H1 (cell line): ENCODE results near the gene RAVER2. TPM values are rescaled to one million over a fixed set of nuclear protein-coding genes. Genes with fewer than 3 reads are reported as not detected.

Source experiments
- CTCF ChIA-PET: fragments of 300-600 bp; sonication (Branson Sonifier 250); formaldehyde crosslinking; loops from one replicate; lab custom pipeline; 2021; ENCODE audit not compliant: partially characterized antibody; lab: Charles Lee
- POLR2A ChIA-PET: fragments of 300-600 bp; sonication (Branson Sonifier 250); formaldehyde crosslinking; loops from one replicate; lab custom pipeline; 2021; ENCODE audit warnings: inconsistent platforms; ENCODE audit not compliant: partially characterized antibody; lab: Charles Lee
- DNase-seq, 2 experiments: peaks; one replicate each; pipeline versions ENCODE4 v3.0.0 to v3.0.0-alpha.2; 2010 to 2022; ENCODE audit warnings: low spot score in 2 of 2, low read depth in 1 of 2, mixed read lengths in 1 of 2
- FAIRE-seq: peaks from 2 replicates; lab custom pipeline; 2011; peaks lifted over from hg19 to GRCh38; lab: Jason Lieb, UNC
- H2AFZ ChIP-seq: 2 replicates; pipeline ENCODE4 v1.8.1; 2012; ENCODE audit warnings: low read length, inconsistent platforms
- H2AK5ac ChIP-seq: 2 replicates; pipeline ENCODE4 v1.6.1; 2013; ENCODE audit warnings: low read depth, low read length
- H2BK120ac ChIP-seq: replicated peaks from 2 replicates; pipeline ENCODE3; 2013; ENCODE audit warnings: low read depth, low read length, inconsistent platforms
- H2BK12ac ChIP-seq: 2 replicates; pipeline ENCODE4 v1.6.1; 2013; ENCODE audit warnings: low read depth, low read length
- H2BK15ac ChIP-seq: 2 replicates; pipeline ENCODE4 v1.6.1; 2013; ENCODE audit warnings: low read length
- H2BK20ac ChIP-seq: 2 replicates; pipeline ENCODE4 v1.6.1; 2013; ENCODE audit warnings: low read length
- H2BK5ac ChIP-seq: 2 replicates; pipeline ENCODE4 v1.6.1; 2013; ENCODE audit warnings: low read depth, low read length
- H3K14ac ChIP-seq: 2 replicates; pipeline ENCODE4 v1.6.1; 2013; ENCODE audit warnings: inconsistent platforms; ENCODE audit not compliant: insufficient read length
- H3K18ac ChIP-seq: 2 replicates; pipeline ENCODE4 v1.6.1; 2013; ENCODE audit warnings: low read length; ENCODE audit errors: extremely low read depth
- H3K23ac ChIP-seq: 2 replicates; pipeline ENCODE4 v1.6.1; 2013; ENCODE audit warnings: inconsistent platforms; ENCODE audit not compliant: insufficient read length
- H3K23me2 ChIP-seq: 2 replicates; pipeline ENCODE4 v1.6.1; 2013; ENCODE audit warnings: low read depth, low read length
- H3K27ac ChIP-seq: 2 replicates; pipeline ENCODE4 v1.6.1; 2011; ENCODE audit warnings: low read depth, low read length, inconsistent platforms
- H3K27me3 ChIP-seq, 4 experiments: replicated peaks in 1 of 4; 1 replicate in 1 of 4; 2 replicates in 3 of 4; pipeline versions ENCODE4 v1.6.1 to v1.8.1; 2011 to 2013; ENCODE audit warnings: low read length in 3 of 4, mild to moderate bottlenecking in 3 of 4, inconsistent platforms in 2 of 4, mixed read lengths in 2 of 4, moderate library complexity in 1 of 4; ENCODE audit not compliant: control insufficient read depth in 3 of 4, insufficient read depth in 3 of 4; ENCODE audit errors: extremely low read depth in 1 of 4
- H3K36me3 ChIP-seq, 4 experiments: 2 replicates each; pipeline versions ENCODE4 v1.6.1 to v1.8.1; 2011 to 2013; ENCODE audit warnings: mild to moderate bottlenecking in 4 of 4, low read length in 3 of 4, moderate library complexity in 2 of 4, control low read depth in 1 of 4, inconsistent platforms in 1 of 4; ENCODE audit not compliant: insufficient read depth in 4 of 4, control insufficient read depth in 2 of 4
- H3K4ac ChIP-seq: replicated peaks from 2 replicates; pipeline ENCODE3; 2013; ENCODE audit warnings: low read length, low read depth, mixed read lengths, inconsistent platforms; ENCODE audit not compliant: insufficient read length
- H3K4me1 ChIP-seq, 4 experiments: replicated peaks in 1 of 4; 1 replicate in 1 of 4; 2 replicates in 3 of 4; pipeline versions ENCODE4 v1.6.1 to v1.8.1; 2011 to 2013; ENCODE audit warnings: low read length in 3 of 4, inconsistent platforms in 2 of 4, mixed read lengths in 1 of 4; ENCODE audit not compliant: insufficient read depth in 4 of 4, control insufficient read depth in 3 of 4
- H3K4me2 ChIP-seq, 2 experiments: 2 replicates each; pipeline versions ENCODE4 v1.6.1 to v1.8.1; 2011 to 2013; ENCODE audit warnings: low read depth in 2 of 2, low read length in 2 of 2, control low read depth in 1 of 2, inconsistent platforms in 1 of 2, mild to moderate bottlenecking in 1 of 2; ENCODE audit not compliant: insufficient read depth in 1 of 2
- H3K4me3 ChIP-seq, 4 experiments: fragments of 200-600, 300-600 bp in 1 of 4; sonication (generic), shearing (Covaris generic), sonication (Bioruptor Twin) in 1 of 4; 2 replicates each; pipeline versions ENCODE4 v1.5.1 to v1.8.1; 2011 to 2016; ENCODE audit warnings: low read length in 4 of 4, low read depth in 3 of 4, control low read depth in 2 of 4, inconsistent platforms in 2 of 4, mild to moderate bottlenecking in 2 of 4, mixed read lengths in 1 of 4, moderate library complexity in 1 of 4; ENCODE audit not compliant: insufficient read depth in 2 of 4; ENCODE audit errors: extremely low read depth in 1 of 4
- H3K56ac ChIP-seq: replicated peaks from 2 replicates; pipeline ENCODE3; 2013; ENCODE audit warnings: low read depth, mild to moderate bottlenecking, mixed read lengths, low read length, inconsistent platforms; ENCODE audit not compliant: insufficient read length
- H3K79me1 ChIP-seq: 2 replicates; pipeline ENCODE4 v1.6.1; 2013; ENCODE audit warnings: low read depth, low read length, control low read depth
- H3K79me2 ChIP-seq, 2 experiments: 2 replicates each; pipeline versions ENCODE4 v1.6.1 to v1.8.1; 2012 to 2013; ENCODE audit warnings: low read length in 2 of 2, mild to moderate bottlenecking in 2 of 2, inconsistent platforms in 1 of 2; ENCODE audit not compliant: insufficient read depth in 2 of 2, control insufficient read depth in 1 of 2
- H3K9ac ChIP-seq, 4 experiments: replicated peaks in 1 of 4; 1 replicate in 1 of 4; 2 replicates in 3 of 4; pipeline versions ENCODE4 v1.6.1 to v1.8.1; 2011 to 2013; ENCODE audit warnings: low read depth in 3 of 4, low read length in 3 of 4, control low read depth in 2 of 4, mild to moderate bottlenecking in 2 of 4, moderate library complexity in 2 of 4, inconsistent platforms in 1 of 4; ENCODE audit errors: extremely low read depth in 1 of 4
- H3K9me3 ChIP-seq, 2 experiments: 2 replicates each; pipeline versions ENCODE4 v1.6.1 to v1.8.1; 2012 to 2013; ENCODE audit warnings: mild to moderate bottlenecking in 2 of 2, moderate library complexity in 2 of 2, control low read depth in 1 of 2, inconsistent platforms in 1 of 2, low read depth in 1 of 2, low read length in 1 of 2, mixed read lengths in 1 of 2; ENCODE audit not compliant: insufficient read depth in 2 of 2
- H4K20me1 ChIP-seq, 2 experiments: replicated peaks in 1 of 2; 2 replicates each; pipeline versions ENCODE3 to v1.8.1; 2011 to 2013; ENCODE audit warnings: inconsistent platforms in 2 of 2, low read length in 2 of 2, mild to moderate bottlenecking in 1 of 2; ENCODE audit not compliant: insufficient read depth in 2 of 2, control insufficient read depth in 1 of 2
- H4K5ac ChIP-seq: 2 replicates; pipeline ENCODE4 v1.6.1; 2013; ENCODE audit warnings: low read length, low read depth, mixed read lengths, inconsistent platforms; ENCODE audit not compliant: insufficient read length
- H4K8ac ChIP-seq: 2 replicates; pipeline ENCODE4 v1.8.0; 2013; ENCODE audit warnings: mild to moderate bottlenecking, moderate library complexity, low read length, inconsistent platforms; ENCODE audit not compliant: insufficient read depth; ENCODE audit errors: extremely low read depth
- H4K91ac ChIP-seq: replicated peaks from 2 replicates; pipeline ENCODE3; 2013; ENCODE audit warnings: low read length, mixed read lengths, inconsistent platforms; ENCODE audit not compliant: insufficient read length
- CBX8 ChIP-seq: fragments of 300-800, 300-1000 bp; sonication (generic); IDR thresholded peaks from 2 replicates; pipeline ENCODE4 v1.7.1; 2016; ENCODE audit warnings: low read depth, low read length, borderline replicate concordance
- MAFK ChIP-seq: IDR thresholded peaks from 2 replicates; pipeline ENCODE4 v1.6.1; 2012; ENCODE audit warnings: low read depth, mild to moderate bottlenecking, improper control_type of control experiment, low read length
- RXRA ChIP-seq: IDR thresholded peaks from 2 replicates; pipeline ENCODE4 v1.6.1; 2011; ENCODE audit warnings: low read depth, mild to moderate bottlenecking, low read length, moderate library complexity; ENCODE audit not compliant: insufficient read depth
- SAP30 ChIP-seq: fragments of 300-600 bp; sonication (generic); IDR thresholded peaks from 2 replicates; pipeline ENCODE4 v1.7.1; 2012; ENCODE audit warnings: low read length, moderate library complexity, mild to moderate bottlenecking, inconsistent platforms; ENCODE audit not compliant: insufficient read depth, insufficient replicate concordance
- SIX5 ChIP-seq: IDR thresholded peaks from 2 replicates; pipeline ENCODE4 v1.6.1; 2011; ENCODE audit warnings: mild to moderate bottlenecking, low read depth, low read length
- SRF ChIP-seq: IDR thresholded peaks from 2 replicates; pipeline ENCODE4 v1.6.1; 2011; ENCODE audit warnings: mild to moderate bottlenecking, low read depth, low read length, moderate library complexity
- WGBS, 2 experiments: shearing (Covaris generic) in 1 of 2; methylation state at CpG; one replicate each; pipeline versions ENCODE4 v1.1.6 to v1.1.7; 2013 to 2015; ENCODE audit warnings: low lambda C conversion rate in 2 of 2, mixed read lengths in 2 of 2, inconsistent platforms in 1 of 2, low coverage in 1 of 2, missing lambda C conversion rate in 1 of 2; ENCODE audit not compliant: insufficient replicate concordance in 2 of 2, insufficient coverage in 1 of 2, insufficient read length in 1 of 2; ENCODE audit errors: extremely low coverage in 1 of 2, missing lambda C conversion rate in 1 of 2; 5-methylcytosine and 5-hydroxymethylcytosine counted together
- polyA plus RNA-seq, 7 experiments: library from polyadenylated mRNA; depleted of rRNA in 3 of 7; stranded (reverse) in 5 of 7; unstranded in 2 of 7; fragments of >200 nt in 5 of 7; fragments of 200-250 nt in 2 of 7; gene quantifications; 1 replicate in 5 of 7; 2 replicates in 1 of 7; 4 replicates in 1 of 7; pipeline versions ENCODE4 v1.2.1 to v1.2.3, GENCODE V29; 2011 to 2013; ENCODE audit warnings: missing spikeins in 2 of 7, mixed read lengths in 2 of 7
- total RNA-seq: library from RNA; stranded (reverse); fragmentation: NEBNext Ultra II Directional; extraction: Animal tissue kit (Norgen Biotek cat#: 25700); gene quantifications from 2 replicates; pipeline ENCODE4 v1.2.1, GENCODE V29; 2021

Gene RAVER2
- total and polyA plus RNA-seq, 2 of the 8 experiments (the other 6 are each of a cell fraction or from before 2014, with no cell fraction given) = 10.5 to 19.5 TPM

DNA sequence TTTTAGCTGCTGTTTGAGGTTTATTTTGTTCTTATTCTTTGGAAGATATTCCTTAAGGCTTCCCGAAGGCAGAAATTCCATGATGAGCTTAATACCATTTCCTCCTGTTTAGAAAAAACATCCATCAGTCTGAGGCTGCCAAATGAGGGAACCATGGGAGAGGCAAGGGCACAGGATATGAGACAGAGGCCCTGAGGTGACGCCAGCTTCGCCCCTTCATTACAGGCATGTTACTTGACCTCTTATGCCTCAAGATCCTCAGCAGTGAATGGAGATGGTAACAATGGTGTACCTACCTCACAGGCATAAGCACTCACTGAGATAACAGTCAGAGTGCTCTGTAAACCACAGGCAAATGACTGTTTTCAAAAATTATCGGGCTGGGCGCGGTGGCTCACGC is 93.6 kb downstream of the RAVER2 start:
- no peak overlapping the region for H2AK5ac ChIP-seq
- H4K20me1 ChIP-seq = no peaks in the 10 kb centered on the region
- no peaks in the 10 kb centered on the region; a peak in 1 of 7 replicates for H3K4me1 ChIP-seq
- DNase-seq (no peak), FAIRE-seq (no peak)
- no peak overlapping the region for H2BK20ac ChIP-seq
- no peak overlapping the region for H4K8ac ChIP-seq
- no peak overlapping the region for H3K9ac ChIP-seq
- no peak overlapping the region for H3K4ac ChIP-seq
- no peak overlapping the region for H4K91ac ChIP-seq
- H3K23ac ChIP-seq = no peak overlapping the region
- H3K14ac ChIP-seq = no peak overlapping the region
- H3K4me3 ChIP-seq = no peak overlapping the region
- no peaks in the 10 kb centered on the region for H3K79me2 ChIP-seq
- H3K18ac ChIP-seq = no peak overlapping the region
- no peak overlapping the region for H2BK120ac ChIP-seq
- no peak overlapping the region for H3K56ac ChIP-seq
- no peaks in the 10 kb centered on the region for H3K23me2 ChIP-seq
- no peak overlapping the region for H2BK15ac ChIP-seq
- POLR2A ChIA-PET = no interaction called here
- H2BK12ac ChIP-seq = no peak overlapping the region
- H4K5ac ChIP-seq = no peak overlapping the region
- H2BK5ac ChIP-seq = no peak overlapping the region
- H3K27me3 ChIP-seq = no peaks in the 10 kb centered on the region
- no peak overlapping the region for H2AFZ ChIP-seq
- WGBS, 2 experiments = 95% methylated on average over 7 of the region's 7 CpGs; no CpG with 5 or more reads in 1 of the 2 experiments
- H3K79me1 ChIP-seq = no peaks in the 10 kb centered on the region
- H3K27ac ChIP-seq = no peak overlapping the region
- H3K9me3 ChIP-seq = no peaks in the 10 kb centered on the region
- H3K4me2 ChIP-seq = no peak overlapping the region
- TF ChIP-seq SIX5 = no peak
- no peak for TF ChIP-seq SRF
- no peak for TF ChIP-seq SAP30
- TF ChIP-seq RXRA = no peak
- no peak for TF ChIP-seq CBX8
- no peak for TF ChIP-seq MAFK
- peaks cover 0 to 12% (median 3%) of the 10 kb centered on the region in 4 experiments; a peak in 6 of 8 replicates for H3K36me3 ChIP-seq
- CTCF ChIA-PET = interaction anchor here (1.1 kb wide), 2 partner anchors 14 to 21 kb away, joined by 3 read pairs; no protein-coding TSS in a partner anchor
